NCI-H1694 treated with DMSO at 0.1 percent for 48 hours (cell line): ENCODE measurements around the gene PLA2G6.
A peak's percentile ranks its signal among the peaks of the same experiment; 100 is the strongest.
"Not testable (repeated sequence)": the region's sequence is repeated elsewhere in the genome, so short reads cannot be mapped to it uniquely, and the experiment has no call there.

Source experiments
- DNase-seq: peaks from one replicate; lab custom pipeline; 2025; lab: John Stamatoyannopoulos, UW

Gene PLA2G6

GRCh38 chr22:38129856-38130255 is 51.8 kb downstream of the PLA2G6 start:
- no peak for DNase-seq

GRCh38 chr22:38129021-38129420 is 52.6 kb downstream of the PLA2G6 start:
- DNase-seq, result no peak

GRCh38 chr22:38127869-38128268 is 53.8 kb downstream of the PLA2G6 start:
- no peak for DNase-seq

- no peak for DNase-seq
These were observed 54.5 kb downstream of the PLA2G6 start for GRCh38 chr22:38126928-38127668.

GRCh38 chr22:38125751-38126201 is 55.9 kb downstream of the PLA2G6 start:
- DNase-seq, result no peak

GRCh38 chr22:38125038-38125610 is 56.5 kb downstream of the PLA2G6 start:
- DNase-seq, result no peak

GRCh38 chr22:38124236-38124974 is 57.2 kb downstream of the PLA2G6 start:
- no peak for DNase-seq

- no peak for DNase-seq
These were observed 59.0 kb downstream of the PLA2G6 start for GRCh38 chr22:38122616-38123015.

GRCh38 chr22:38120359-38121110 is 61.1 kb downstream of the PLA2G6 start:
- DNase-seq, result no peak

- DNase-seq, result not testable (repeated sequence)
These were observed 62.9 kb downstream of the PLA2G6 start for GRCh38 chr22:38118747-38119146.

GRCh38 chr22:38118182-38118581 is 63.4 kb downstream of the PLA2G6 start:
- DNase-seq, result no peak

- not testable (repeated sequence) for DNase-seq
These were observed 64.1 kb downstream of the PLA2G6 start for GRCh38 chr22:38117556-38117955.

- DNase-seq, result no peak
These were observed 66.0 kb downstream of the PLA2G6 start for GRCh38 chr22:38115423-38116205.

GRCh38 chr22:38114484-38115398 is 66.9 kb downstream of the PLA2G6 start:
- peak; percentile 78 for DNase-seq

GRCh38 chr22:38112381-38112780 is 69.2 kb downstream of the PLA2G6 start:
- no peak for DNase-seq

GRCh38 chr22:38111925-38112355 is 69.7 kb downstream of the PLA2G6 start:
- no peak for DNase-seq

GRCh38 chr22:38110863-38111852 is 70.5 kb downstream of the PLA2G6 start:
- DNase-seq, result no peak

- DNase-seq, result no peak
These were observed 71.4 kb downstream of the PLA2G6 start, which contains the start of gene BAIAP2L2 for GRCh38 chr22:38110008-38110862. BAIAP2L2 (minus strand) TSS chr22:38110684; CDS start chr22:38110525, 159 bp downstream.
